HG03469 (cell line): Measurements from ENCODE around the gene MRM3.
"Not testable (repeated sequence)": the region's sequence is repeated elsewhere in the genome, so short reads cannot be mapped to it uniquely, and the experiment has no call there.

Source experiments
- ATAC-seq: cut with Tn5 transposase; IDR thresholded peaks from one replicate; pipeline ENCODE4 v1.9.1; 2021; ENCODE audit warnings: mild to moderate bottlenecking, moderate library complexity, moderate number of reproducible peaks; ENCODE audit not compliant: unreplicated experiment

Gene MRM3, protein sequence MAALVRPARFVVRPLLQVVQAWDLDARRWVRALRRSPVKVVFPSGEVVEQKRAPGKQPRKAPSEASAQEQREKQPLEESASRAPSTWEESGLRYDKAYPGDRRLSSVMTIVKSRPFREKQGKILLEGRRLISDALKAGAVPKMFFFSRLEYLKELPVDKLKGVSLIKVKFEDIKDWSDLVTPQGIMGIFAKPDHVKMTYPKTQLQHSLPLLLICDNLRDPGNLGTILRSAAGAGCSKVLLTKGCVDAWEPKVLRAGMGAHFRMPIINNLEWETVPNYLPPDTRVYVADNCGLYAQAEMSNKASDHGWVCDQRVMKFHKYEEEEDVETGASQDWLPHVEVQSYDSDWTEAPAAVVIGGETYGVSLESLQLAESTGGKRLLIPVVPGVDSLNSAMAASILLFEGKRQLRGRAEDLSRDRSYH

DNA sequence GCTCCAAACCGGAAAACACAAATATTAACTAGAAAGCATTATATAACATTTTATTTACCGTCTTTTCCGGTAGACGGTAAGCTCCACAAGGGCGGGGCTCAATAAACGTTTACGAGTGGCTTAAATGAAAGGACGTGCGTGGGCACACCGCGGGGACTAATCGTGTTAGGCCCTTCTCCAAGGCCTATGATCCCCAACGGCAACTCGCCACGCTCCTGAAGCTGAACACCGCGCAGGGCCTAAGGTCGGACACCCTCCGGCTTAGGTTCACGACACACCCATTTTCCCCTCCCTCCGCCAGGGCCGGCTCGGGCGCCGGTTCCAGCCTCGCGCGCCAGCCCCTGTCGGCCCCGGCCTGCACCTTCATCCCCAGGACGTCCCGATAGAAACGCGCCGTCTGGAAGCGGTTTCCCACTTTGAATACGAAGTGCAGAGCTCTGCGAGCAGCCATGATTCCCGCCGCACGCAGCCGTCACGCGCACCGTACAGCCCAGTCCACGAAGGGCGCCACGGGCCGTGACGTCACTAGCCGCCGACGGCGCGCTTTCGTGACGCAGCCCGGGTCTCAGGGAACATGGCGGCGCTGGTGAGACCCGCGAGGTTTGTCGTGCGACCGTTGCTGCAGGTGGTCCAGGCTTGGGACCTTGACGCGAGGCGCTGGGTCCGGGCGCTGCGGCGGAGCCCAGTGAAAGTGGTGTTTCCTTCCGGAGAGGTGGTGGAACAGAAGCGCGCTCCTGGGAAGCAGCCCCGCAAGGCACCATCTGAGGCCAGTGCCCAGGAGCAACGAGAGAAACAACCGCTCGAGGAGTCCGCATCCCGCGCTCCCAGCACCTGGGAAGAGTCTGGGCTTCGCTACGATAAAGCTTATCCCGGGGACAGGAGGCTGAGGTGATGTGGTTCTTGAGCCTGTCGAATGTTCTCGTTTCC, at the start of gene MRM3, which contains the start of gene GLOD4:
MRM3 (plus strand) TSS at position 549 of the 927 bp plus-strand sequence; CDS start at position 575, 26 bp downstream.
GLOD4 (minus strand) TSS at position 476 of the 927 bp plus-strand sequence; CDS start at position 451, 25 bp downstream.
- ATAC-seq, result peak; percentile 69

DNA sequence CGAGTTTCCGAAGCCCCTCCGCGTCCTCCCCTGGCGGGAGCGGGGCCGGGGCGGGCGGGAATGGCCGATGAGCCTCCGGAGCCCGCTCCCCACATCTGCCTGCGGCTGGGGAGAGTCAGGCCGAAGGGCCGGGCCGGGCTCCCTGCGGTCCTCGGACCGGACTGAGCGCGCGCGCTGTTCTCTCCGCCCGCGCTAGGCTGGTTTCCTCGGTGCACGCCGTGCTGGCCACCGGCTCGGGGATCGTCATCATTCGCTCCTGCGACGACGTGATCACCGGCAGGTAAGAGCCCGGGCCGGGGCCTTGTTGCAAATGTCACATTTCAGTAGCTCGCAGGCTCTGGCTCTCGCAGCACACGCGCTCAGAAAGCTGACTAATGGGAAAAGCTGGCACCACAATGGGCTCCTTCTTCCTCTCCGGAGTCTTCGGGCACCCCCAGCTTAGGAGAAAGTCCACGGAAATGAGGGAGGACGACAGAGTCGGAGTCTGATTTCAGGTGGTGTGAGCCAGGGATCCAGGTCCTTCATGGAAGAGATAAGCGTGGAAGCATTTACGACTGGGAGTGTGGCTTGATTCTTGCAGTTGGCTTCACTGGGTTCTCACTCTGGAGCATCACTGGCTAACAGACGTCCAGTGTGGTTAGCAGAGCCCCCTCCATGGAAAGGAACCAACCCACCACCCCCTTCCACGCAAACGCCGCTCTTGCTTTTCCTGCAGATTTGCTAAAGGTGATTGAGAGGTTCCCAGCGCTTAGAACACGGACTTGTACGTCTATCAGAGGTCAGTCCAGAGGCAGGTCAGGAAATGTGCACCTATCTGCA, 49.0 kb upstream of the MRM3 start:
- ATAC-seq, result no peak

DNA sequence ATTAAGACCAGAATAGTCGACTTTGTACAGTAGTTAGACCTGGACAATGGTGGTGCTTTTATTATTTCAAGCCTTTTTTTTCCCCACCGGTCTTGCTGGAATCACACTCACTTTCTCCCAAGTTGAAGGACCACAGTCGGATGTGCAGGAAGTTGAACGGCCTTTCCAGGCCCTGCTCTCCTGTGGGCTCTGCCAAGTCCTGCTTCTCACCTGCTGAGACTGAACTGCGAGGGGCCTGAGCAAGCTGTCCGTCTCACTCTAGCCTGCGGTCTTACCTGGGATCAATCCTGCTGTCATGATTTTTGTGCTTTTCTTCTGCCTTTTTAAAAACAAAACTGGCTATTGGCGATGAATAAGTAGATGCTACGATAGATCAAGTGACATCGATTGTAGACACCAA, 48.4 kb upstream of the MRM3 start:
- no peak for ATAC-seq

DNA sequence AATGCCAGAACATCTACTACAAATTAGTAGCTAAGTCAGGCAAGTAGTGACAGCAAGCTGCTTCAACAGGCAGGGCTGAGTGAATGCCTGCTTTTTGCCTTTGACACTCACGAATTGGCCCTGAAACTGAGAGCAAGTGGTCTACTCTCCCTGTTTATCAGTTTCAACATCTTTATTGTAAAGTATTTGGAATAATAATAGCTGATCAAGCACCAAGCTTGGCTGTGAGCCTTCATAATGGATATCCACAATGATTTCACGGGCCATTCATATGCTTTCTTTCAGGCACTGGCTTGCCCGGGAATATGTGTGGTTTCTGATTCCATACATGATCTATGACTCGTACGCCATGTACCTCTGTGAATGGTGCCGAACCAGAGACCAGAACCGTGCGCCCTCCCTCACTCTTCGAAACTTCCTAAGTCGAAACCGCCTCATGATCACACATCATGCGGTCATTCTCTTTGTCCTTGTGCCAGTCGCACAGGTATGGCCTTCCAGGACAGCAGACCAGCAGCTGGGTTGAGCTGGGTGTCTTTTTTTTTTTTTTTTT, 44.5 kb upstream of the MRM3 start:
- no peak for ATAC-seq

DNA sequence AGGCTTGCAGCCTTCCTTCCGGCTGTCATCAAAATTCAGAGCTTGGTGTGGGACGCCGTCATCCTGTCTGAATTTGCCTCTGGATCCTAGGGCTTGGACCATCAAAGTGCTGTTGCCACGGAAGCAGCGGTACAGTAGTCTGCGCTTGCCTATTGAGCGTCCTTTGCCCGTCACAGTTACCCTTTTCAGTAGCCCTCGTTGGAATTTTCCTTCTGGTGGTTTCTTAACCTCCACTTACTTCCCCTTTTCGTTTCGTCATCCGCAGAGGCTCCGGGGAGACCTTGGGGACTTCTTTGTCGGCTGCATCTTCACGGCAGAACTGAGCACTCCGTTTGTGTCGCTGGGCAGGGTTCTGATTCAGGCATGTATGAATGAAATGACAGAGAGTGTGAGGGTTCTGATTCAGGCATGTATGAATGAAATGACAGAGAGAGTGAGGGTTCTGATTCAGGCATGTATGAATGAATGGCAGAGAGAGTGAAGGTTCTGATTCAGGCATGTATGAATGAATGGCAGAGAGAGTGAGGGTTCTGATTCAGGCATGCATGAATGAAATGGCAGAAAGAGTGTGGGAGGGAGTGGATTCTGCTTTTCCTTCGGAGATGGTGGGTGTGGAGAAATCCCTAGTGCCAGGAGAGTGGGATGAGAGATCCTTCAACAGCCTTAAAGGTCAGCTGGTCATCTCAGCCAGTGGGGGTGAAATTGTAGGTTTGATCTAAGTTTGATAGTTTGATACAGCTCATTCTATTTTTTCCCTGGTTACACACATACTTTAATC, 41.7 kb upstream of the MRM3 start:
- peak; percentile 62 for ATAC-seq

DNA sequence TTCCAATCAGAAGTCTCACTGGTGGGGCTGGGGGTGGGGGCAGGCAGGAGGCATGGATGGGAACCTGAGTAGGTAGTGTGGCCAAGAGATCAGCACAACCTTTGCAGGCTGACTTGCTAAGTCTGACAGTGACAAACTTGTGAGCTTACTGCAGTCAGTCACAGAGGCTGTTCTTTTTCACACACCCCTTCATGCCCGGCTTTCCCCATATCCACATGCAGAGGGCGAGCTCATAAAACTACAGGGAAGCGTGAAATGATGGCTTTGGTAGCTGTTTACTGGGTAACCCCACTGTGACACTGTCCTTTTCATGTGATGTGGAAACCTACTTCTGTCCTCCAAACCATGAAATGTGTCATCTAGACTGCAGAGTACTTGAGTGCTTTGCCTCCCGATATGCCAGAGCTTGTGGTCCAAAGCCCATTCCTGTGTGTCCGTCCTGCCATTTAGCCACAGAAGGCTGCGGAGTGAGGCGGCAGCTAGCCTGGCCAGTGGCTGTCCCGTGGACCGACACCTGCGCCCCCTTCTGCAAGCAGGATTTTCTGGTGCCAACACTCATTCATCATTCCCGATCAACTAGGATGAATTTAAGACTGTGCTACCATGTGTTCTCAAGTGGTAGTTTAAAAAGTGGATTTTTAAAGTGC, 39.9 kb upstream of the MRM3 start:
- ATAC-seq, result no peak

DNA sequence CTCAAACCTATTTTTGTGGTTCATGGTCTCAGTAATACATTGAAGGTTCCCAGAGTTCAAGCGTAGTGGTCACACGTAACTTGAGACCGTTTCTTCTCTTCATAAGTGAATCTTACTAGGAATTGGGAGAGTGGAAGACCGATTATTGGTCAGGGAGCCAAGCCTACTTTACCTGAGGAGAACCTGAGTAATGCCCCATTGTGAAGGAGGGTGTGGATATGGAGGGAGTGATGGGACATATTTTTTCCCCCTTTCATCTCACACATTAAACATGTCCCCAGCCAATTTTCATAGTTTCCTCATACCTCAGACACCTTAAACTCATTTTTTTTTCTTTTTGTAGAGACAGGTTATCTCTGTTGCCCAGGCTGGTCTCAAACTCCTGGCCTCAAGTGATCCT, 39.0 kb upstream of the MRM3 start:
- no peak for ATAC-seq

DNA sequence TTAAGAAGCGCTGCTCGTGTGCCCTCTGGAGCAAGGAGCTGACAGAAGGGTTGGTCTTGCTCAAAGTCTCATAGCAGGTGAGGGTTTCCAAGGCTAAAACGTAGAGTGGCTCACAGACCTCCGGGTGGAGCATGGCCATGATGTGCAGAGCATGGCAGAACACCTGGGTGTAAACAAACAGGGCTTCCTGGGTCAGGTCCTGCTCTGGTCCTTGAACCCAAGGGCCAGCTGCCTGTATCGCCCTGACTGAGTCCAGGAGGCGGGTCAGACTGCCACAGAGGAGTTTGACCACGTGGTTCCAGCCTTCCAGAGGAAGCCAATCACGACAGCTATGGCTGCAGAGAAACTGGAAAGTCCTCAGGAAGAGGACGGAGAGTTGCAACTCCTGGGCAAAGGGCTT, 37.2 kb upstream of the MRM3 start:
- no peak for ATAC-seq

DNA sequence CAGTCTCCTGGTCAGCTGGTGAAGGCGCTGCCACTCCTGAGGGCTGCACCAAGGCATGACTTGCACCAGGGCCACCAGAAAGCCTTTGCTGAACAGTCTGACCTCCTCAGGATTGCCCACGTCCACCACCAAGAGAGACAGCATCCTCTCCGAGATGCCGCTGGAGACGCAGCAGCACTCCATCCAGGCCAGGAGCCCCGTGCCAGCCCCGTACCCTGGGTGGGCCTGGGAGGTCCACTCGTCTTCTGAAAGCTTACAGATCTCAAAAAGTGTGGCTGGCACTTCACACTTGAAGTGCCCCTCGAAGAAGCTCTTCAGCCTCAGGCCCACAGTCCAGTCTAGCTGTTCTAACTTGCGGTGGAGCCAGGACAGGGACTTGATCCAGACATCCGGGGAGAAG, 36.7 kb upstream of the MRM3 start:
- ATAC-seq, result no peak

DNA sequence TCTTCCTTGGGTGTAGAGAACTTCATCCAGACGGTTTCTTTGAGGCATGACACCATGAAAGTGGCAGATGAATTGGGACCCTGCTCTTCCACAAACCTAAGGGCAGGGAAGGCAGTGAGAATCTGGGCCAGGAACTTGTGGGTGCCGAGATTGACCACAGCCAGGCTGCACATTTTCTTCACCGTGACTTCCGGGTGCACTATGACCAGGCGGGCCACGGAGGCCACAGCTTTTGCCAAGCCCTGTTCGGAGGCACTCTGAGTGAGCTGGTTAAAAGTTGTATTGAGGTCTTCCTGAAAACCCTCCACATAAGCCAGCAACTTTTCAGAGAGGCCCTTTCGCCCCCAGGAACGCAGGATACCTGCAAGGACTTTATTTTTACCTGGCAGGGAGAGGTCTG, 36.0 kb upstream of the MRM3 start:
- ATAC-seq, result no peak

DNA sequence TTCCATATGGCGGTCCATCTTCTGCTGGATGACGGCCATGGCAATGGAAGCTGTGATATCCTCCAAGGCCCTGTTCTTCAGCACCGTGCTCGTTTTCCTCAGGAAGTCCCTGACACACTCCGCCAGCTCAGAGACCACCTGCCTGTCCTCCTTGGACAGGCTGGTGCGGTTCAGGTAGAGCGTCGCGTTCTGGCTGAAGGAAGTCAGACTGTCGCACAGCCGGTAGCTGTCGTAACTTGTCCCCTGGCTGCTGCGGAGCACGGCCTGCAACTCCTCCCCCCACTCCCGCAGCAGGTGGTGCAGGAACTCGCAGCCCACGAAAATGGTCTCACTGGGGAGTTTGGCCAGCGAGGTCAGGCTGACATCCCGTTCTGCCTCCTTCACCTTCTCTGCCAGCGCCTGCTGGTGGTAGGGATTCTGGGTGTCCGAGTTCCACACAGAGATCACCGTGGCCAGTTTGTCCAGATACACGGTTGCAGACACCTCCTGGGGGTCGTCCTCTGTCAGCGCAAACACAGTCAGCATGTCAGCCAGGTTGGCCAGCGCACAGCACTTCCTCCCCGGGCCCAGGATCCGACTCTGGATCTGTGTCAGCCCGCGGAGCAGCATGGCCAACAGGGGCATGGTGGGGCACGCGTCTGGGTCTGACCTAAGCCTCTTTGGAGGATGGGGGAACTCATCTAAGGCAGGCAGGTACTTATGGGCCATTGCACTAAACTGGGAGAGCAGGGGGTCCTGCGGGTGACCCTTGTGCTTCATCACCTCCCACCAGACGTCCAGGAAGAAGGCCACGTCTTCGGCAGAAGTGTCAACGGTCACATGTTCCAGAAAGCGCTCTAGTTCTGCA, 35.1 kb upstream of the MRM3 start:
- ATAC-seq, result no peak

DNA sequence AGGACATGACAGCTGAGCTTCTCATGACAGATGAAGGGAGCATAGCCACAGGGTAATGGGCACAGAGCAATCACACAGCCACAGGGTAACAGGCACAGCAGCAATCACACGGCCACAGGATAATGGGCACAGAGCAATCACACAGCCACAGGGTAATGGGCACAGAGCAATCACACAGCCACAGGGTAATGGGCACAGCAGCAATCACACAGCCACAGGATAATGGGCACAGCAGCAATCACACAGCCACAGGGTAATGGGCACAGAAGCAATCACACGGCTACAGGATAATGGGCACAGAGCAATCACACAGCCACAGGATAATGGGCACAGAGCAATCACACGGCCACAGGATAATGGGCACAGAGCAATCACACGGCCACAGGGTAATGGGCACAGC, 33.5 kb upstream of the MRM3 start:
- ATAC-seq, result not testable (repeated sequence)

DNA sequence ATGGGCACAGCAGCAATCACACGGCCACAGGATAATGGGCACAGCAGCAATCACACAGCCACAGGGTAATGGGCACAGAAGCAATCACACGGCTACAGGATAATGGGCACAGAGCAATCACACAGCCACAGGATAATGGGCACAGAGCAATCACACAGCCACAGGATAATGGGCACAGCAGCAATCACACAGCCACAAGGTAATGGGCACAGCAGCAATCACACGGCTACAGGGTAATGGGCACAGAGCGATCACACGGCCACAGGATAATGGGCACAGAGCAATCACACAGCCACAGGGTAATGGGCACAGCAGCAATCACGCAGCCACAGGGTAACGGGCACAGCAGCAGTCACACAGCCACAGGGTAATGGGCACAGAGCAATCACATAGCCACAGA, 32.8 kb upstream of the MRM3 start:
- ATAC-seq, result not testable (repeated sequence)

DNA sequence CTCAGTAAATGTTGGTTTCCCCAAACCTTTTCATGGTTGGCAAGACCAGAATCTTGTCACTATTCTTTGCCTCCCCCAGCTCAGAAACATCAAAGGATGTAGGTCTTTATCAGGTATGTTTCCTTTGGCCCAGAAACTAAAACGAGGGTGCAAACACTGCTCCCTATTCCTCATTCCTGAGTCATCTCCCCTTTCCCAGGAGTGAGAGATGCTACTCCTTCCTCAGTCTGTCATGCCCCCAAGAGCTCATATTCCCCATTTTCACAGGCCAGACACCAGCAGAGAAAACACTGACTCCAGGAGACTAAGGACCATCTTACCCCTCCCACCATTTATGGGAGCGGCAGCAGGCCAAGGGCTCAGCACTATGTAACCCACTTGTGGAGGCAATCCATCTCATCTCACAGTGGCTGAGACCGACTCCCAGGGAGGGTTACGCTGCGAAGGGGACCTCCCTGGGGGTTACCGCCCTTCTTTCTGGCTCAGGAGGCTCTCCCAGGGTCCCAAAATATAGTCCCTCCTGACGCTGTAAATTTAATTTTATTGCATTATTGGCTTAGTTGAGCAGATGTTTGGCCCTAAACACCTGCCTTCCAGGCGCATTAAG, 31.6 kb upstream of the MRM3 start:
- ATAC-seq, result no peak

DNA sequence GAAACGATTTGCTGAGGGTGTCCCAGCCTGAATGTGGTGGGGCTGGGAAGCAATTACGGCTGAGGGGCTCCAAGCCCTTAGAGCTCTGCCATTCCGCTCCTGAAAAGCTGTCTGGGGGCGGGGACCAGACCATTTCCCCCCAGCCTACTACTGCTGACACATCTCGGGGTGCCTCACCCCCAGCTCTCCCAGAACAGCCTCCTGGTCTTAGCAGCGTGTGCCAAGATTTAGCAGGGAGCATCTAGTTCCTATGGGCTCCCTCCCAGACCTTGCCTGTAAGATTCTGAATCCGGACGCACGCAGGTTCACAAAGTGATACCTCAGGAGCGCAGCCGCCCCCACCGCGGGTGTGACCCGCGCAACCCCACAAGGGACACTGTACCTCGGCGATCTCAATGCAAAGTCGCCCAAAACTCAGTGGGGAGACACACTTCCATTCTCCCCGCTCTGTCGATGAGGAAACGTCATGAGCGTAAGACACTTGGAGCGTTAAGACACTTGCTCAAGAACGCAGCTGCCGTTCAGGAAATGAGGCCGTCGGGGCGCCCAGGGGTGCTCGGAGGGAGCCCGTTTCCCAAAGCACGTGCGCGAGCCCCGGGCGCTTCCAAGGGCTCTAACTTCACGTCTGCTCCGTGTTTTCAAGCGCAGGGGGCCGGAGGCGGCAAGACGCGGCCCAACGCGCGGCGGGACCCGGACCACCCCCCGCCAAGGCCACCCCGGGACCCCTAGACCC, 30.7 kb upstream of the MRM3 start:
- ATAC-seq, result no peak

DNA sequence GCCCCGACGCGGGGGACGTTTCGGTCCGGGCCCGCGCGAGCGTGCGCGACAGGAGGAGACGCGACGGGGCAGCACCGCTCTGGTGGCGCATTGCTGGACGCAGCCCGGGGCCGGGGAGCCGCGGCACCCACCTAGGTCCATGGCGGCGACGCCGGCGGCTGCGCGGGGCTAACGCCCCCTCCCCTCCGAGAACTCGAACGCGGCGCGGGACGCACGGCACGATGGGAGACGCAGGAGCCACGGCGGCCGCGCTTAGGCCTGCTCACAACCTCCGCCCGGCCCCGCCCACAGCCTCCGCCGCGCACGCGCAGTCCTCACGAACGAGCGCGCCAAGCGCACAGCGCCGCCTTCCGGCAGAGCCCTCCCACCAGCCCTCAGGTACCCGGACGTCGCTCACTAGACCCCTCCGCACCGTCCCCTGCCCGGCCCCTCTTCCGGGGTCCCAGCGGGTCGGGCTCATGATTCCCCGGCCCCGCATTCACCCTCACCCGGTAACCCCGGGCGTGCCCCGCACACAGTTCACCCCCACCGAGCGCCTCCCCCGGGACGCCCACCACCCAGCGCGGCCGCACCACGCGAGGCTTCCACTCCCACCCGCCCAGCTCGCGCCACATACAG, 30.0 kb upstream of the MRM3 start, which contains the start of gene GEMIN4:
GEMIN4 (minus strand) TSS at position 263 of the 618 bp plus-strand sequence; CDS start at position 141, 122 bp downstream.
- ATAC-seq, result peak; percentile 49
